WTC11 (cell line): Measurements from ENCODE around the gene PLEKHO2. TPM values are rescaled to one million over a fixed set of nuclear protein-coding genes. Genes with fewer than 3 reads are reported as not detected.

Source experiments
- ATAC-seq: fragments of 200-7000 bp; cut with Tn5 transposase; 2 replicates; pipeline ENCODE4 v1.10.0; 2021; ENCODE audit warnings: mild to moderate bottlenecking, moderate library complexity
- CTCF ChIA-PET: fragments of 300-600 bp; sonication (Branson Sonifier 250); formaldehyde crosslinking; loops from one replicate; lab custom pipeline; 2021; ENCODE audit warnings: antibody characterized with exemption; lab: Charles Lee
- POLR2A ChIA-PET: fragments of 350-600 bp; sonication (Branson Sonifier 250); formaldehyde crosslinking; loops from one replicate; lab custom pipeline; 2021; ENCODE audit warnings: antibody characterized with exemption; lab: Charles Lee
- DNase-seq: peaks from one replicate; pipeline ENCODE4 v3.0.0; 2021; ENCODE audit warnings: low spot score
- H3K27ac Mint-ChIP-seq: 2 replicates; pipeline ENCODE4 v1.8.0; 2021; ENCODE audit warnings: mixed read lengths
- H3K27me3 Mint-ChIP-seq: 2 replicates; pipeline ENCODE4 v1.8.0; 2021; ENCODE audit warnings: low read depth, mild to moderate bottlenecking, moderate library complexity, mixed read lengths
- H3K36me3 Mint-ChIP-seq: 2 replicates; pipeline ENCODE4 v1.8.0; 2021; ENCODE audit warnings: mixed read lengths
- H3K4me1 Mint-ChIP-seq: 2 replicates; pipeline ENCODE4 v1.8.0; 2022; ENCODE audit warnings: mixed read lengths
- H3K4me3 Mint-ChIP-seq: 2 replicates; pipeline ENCODE4 v1.8.0; 2021; ENCODE audit warnings: mild to moderate bottlenecking, moderate library complexity, mixed read lengths
- H3K9me3 Mint-ChIP-seq: 2 replicates; pipeline ENCODE4 v1.8.0; 2021; ENCODE audit warnings: mixed read lengths
- ATF6 ChIP-seq: sonication (generic); formaldehyde crosslinking; IDR thresholded peaks from 2 replicates; pipeline ENCODE4 v1.8.1; 2023; ENCODE audit warnings: mild to moderate bottlenecking, missing genetic modification reagents
- CREB1 ChIP-seq: sonication (generic); formaldehyde crosslinking; IDR thresholded peaks from 2 replicates; pipeline ENCODE4 v1.8.0; 2023; ENCODE audit warnings: mild to moderate bottlenecking, missing genetic modification reagents
- ETV6 ChIP-seq: sonication (generic); formaldehyde crosslinking; IDR thresholded peaks from 2 replicates; pipeline ENCODE4 v1.8.1; 2022; ENCODE audit warnings: mild to moderate bottlenecking, missing genetic modification reagents
- JAZF1 ChIP-seq: fragments of 250-450 bp; sonication (Bioruptor Pico); IDR thresholded peaks from 2 replicates; pipeline ENCODE4 v1.9.0; 2021; ENCODE audit warnings: moderate library complexity, mild to moderate bottlenecking, inconsistent platforms
- MLX ChIP-seq: sonication (generic); formaldehyde crosslinking; IDR thresholded peaks from 2 replicates; pipeline ENCODE4 v1.8.1; 2023; ENCODE audit warnings: mild to moderate bottlenecking, missing genetic modification reagents, moderate library complexity
- NR2C2 ChIP-seq: sonication (generic); formaldehyde crosslinking; IDR thresholded peaks from 2 replicates; pipeline ENCODE4 v1.8.0; 2022; ENCODE audit warnings: mild to moderate bottlenecking, missing genetic modification reagents
- SMAD3 ChIP-seq: sonication (generic); formaldehyde crosslinking; IDR thresholded peaks from 2 replicates; pipeline ENCODE4 v1.8.0; 2022; ENCODE audit warnings: missing genetic modification reagents, mild to moderate bottlenecking, borderline replicate concordance
- TCF7 ChIP-seq: sonication (generic); formaldehyde crosslinking; IDR thresholded peaks from 2 replicates; pipeline ENCODE4 v1.8.0; 2022; ENCODE audit warnings: mild to moderate bottlenecking, low read depth, missing genetic modification reagents, moderate library complexity
- ZNF138 ChIP-seq: sonication (generic); formaldehyde crosslinking; conservative IDR thresholded peaks from 2 replicates; pipeline ENCODE4 v1.8.1; 2022; ENCODE audit warnings: mild to moderate bottlenecking, moderate library complexity, missing genetic modification reagents
- ZNF532 ChIP-seq: fragments of 250-450 bp; sonication (Bioruptor Pico); IDR thresholded peaks from 2 replicates; pipeline ENCODE4 v1.9.0; 2021; ENCODE audit warnings: mild to moderate bottlenecking, borderline replicate concordance
- total RNA-seq: library from RNA; stranded (reverse); gene quantifications from 3 replicates; pipeline ENCODE4 v1.2.3, GENCODE V29; 2021
- TF ChIP-seq, protein P1 (sequence below): sonication (generic); formaldehyde crosslinking; IDR thresholded peaks from 2 replicates; pipeline ENCODE4 v1.8.0; 2023; ENCODE audit warnings: missing genetic modification reagents, mild to moderate bottlenecking, borderline replicate concordance
- TF ChIP-seq, protein P2 (sequence below): sonication (generic); formaldehyde crosslinking; IDR thresholded peaks from 2 replicates; pipeline ENCODE4 v1.8.0; 2023; ENCODE audit warnings: mild to moderate bottlenecking, missing genetic modification reagents
- TF ChIP-seq, protein P3 (sequence below): sonication (generic); formaldehyde crosslinking; IDR thresholded peaks from 2 replicates; pipeline ENCODE4 v1.8.1; 2022; ENCODE audit warnings: mild to moderate bottlenecking, moderate library complexity, missing genetic modification reagents
- TF ChIP-seq, protein P4 (sequence below): sonication (generic); formaldehyde crosslinking; IDR thresholded peaks from 2 replicates; pipeline ENCODE4 v1.8.1; 2022; ENCODE audit warnings: mild to moderate bottlenecking, missing genetic modification reagents, moderate library complexity, borderline replicate concordance
- TF ChIP-seq, protein P5 (sequence below): fragments of 200-600 bp; IDR thresholded peaks from 2 replicates; pipeline ENCODE4 v1.8.0; 2022; ENCODE audit warnings: antibody characterized with exemption

Gene PLEKHO2
- total RNA-seq, 1 experiment from 2014 or later, result 22.1 TPM

GRCh38 chr15:64893481-64894394 is 52.0 kb downstream of the PLEKHO2 start:
- no peaks in the 10 kb centered on the region for H3K36me3 Mint-ChIP-seq
- DNase-seq, result peak; percentile 97
- ChIA-PET CTCF (interaction anchor here (0.5 to 2.6 kb wide), 22 partner anchors 11 to 193 kb away, joined by 3 to 14 read pairs (median 4); partner anchors contain the start of gene PLEKHO2), POLR2A (interaction anchor here (0.7 to 2.4 kb wide), 9 partner anchors 11 to 159 kb away, joined by 3 to 8 read pairs (median 4); partner anchors contain the start of genes PIF1 and PLEKHO2)
- no peaks in the 10 kb centered on the region for H3K27me3 Mint-ChIP-seq
- peaks cover 51% of the 10 kb centered on the region for H3K4me1 Mint-ChIP-seq
- no peaks in the 10 kb centered on the region for H3K9me3 Mint-ChIP-seq
- H3K4me3 Mint-ChIP-seq, result peak overlapping the region; percentile 75
- peak; percentile 91 for ATAC-seq
- H3K27ac Mint-ChIP-seq, result peak overlapping the region; percentile 93
- TF ChIP-seq ATF6 (CRISPR knock-in tag), result no peak
- no peak for TF ChIP-seq CREB1 (CRISPR knock-in tag)
- TF ChIP-seq ZNF138, result no peak
- TF ChIP-seq MLX (CRISPR knock-in tag), result no peak
- TF ChIP-seq NR2C2 (CRISPR knock-in tag), result no peak
- TF ChIP-seq, protein P1, sequence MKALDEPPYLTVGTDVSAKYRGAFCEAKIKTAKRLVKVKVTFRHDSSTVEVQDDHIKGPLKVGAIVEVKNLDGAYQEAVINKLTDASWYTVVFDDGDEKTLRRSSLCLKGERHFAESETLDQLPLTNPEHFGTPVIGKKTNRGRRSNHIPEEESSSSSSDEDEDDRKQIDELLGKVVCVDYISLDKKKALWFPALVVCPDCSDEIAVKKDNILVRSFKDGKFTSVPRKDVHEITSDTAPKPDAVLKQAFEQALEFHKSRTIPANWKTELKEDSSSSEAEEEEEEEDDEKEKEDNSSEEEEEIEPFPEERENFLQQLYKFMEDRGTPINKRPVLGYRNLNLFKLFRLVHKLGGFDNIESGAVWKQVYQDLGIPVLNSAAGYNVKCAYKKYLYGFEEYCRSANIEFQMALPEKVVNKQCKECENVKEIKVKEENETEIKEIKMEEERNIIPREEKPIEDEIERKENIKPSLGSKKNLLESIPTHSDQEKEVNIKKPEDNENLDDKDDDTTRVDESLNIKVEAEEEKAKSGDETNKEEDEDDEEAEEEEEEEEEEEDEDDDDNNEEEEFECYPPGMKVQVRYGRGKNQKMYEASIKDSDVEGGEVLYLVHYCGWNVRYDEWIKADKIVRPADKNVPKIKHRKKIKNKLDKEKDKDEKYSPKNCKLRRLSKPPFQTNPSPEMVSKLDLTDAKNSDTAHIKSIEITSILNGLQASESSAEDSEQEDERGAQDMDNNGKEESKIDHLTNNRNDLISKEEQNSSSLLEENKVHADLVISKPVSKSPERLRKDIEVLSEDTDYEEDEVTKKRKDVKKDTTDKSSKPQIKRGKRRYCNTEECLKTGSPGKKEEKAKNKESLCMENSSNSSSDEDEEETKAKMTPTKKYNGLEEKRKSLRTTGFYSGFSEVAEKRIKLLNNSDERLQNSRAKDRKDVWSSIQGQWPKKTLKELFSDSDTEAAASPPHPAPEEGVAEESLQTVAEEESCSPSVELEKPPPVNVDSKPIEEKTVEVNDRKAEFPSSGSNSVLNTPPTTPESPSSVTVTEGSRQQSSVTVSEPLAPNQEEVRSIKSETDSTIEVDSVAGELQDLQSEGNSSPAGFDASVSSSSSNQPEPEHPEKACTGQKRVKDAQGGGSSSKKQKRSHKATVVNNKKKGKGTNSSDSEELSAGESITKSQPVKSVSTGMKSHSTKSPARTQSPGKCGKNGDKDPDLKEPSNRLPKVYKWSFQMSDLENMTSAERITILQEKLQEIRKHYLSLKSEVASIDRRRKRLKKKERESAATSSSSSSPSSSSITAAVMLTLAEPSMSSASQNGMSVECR (CRISPR knock-in tag), result no peak
- TF ChIP-seq ZNF532 (CRISPR knock-in tag), result 0 out of 2 replicates have a peak, but pooled peaks have one; percentile 60
- TF ChIP-seq, protein P2, sequence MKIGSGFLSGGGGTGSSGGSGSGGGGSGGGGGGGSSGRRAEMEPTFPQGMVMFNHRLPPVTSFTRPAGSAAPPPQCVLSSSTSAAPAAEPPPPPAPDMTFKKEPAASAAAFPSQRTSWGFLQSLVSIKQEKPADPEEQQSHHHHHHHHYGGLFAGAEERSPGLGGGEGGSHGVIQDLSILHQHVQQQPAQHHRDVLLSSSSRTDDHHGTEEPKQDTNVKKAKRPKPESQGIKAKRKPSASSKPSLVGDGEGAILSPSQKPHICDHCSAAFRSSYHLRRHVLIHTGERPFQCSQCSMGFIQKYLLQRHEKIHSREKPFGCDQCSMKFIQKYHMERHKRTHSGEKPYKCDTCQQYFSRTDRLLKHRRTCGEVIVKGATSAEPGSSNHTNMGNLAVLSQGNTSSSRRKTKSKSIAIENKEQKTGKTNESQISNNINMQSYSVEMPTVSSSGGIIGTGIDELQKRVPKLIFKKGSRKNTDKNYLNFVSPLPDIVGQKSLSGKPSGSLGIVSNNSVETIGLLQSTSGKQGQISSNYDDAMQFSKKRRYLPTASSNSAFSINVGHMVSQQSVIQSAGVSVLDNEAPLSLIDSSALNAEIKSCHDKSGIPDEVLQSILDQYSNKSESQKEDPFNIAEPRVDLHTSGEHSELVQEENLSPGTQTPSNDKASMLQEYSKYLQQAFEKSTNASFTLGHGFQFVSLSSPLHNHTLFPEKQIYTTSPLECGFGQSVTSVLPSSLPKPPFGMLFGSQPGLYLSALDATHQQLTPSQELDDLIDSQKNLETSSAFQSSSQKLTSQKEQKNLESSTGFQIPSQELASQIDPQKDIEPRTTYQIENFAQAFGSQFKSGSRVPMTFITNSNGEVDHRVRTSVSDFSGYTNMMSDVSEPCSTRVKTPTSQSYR (CRISPR knock-in tag), result 0 out of 2 replicates have a peak, but pooled peaks have one; percentile 15
- no peak for TF ChIP-seq TCF7 (CRISPR knock-in tag)
- TF ChIP-seq, protein P3, sequence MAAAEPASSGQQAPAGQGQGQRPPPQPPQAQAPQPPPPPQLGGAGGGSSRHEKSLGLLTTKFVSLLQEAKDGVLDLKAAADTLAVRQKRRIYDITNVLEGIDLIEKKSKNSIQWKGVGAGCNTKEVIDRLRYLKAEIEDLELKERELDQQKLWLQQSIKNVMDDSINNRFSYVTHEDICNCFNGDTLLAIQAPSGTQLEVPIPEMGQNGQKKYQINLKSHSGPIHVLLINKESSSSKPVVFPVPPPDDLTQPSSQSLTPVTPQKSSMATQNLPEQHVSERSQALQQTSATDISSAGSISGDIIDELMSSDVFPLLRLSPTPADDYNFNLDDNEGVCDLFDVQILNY (CRISPR knock-in tag), result no peak
- TF ChIP-seq, protein P4, sequence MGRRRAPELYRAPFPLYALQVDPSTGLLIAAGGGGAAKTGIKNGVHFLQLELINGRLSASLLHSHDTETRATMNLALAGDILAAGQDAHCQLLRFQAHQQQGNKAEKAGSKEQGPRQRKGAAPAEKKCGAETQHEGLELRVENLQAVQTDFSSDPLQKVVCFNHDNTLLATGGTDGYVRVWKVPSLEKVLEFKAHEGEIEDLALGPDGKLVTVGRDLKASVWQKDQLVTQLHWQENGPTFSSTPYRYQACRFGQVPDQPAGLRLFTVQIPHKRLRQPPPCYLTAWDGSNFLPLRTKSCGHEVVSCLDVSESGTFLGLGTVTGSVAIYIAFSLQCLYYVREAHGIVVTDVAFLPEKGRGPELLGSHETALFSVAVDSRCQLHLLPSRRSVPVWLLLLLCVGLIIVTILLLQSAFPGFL, result no peak
- TF ChIP-seq, protein P5, sequence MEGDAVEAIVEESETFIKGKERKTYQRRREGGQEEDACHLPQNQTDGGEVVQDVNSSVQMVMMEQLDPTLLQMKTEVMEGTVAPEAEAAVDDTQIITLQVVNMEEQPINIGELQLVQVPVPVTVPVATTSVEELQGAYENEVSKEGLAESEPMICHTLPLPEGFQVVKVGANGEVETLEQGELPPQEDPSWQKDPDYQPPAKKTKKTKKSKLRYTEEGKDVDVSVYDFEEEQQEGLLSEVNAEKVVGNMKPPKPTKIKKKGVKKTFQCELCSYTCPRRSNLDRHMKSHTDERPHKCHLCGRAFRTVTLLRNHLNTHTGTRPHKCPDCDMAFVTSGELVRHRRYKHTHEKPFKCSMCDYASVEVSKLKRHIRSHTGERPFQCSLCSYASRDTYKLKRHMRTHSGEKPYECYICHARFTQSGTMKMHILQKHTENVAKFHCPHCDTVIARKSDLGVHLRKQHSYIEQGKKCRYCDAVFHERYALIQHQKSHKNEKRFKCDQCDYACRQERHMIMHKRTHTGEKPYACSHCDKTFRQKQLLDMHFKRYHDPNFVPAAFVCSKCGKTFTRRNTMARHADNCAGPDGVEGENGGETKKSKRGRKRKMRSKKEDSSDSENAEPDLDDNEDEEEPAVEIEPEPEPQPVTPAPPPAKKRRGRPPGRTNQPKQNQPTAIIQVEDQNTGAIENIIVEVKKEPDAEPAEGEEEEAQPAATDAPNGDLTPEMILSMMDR, result no peak
- TF ChIP-seq JAZF1 (CRISPR knock-in tag), result no peak
- TF ChIP-seq SMAD3 (CRISPR knock-in tag), result no peak
- 0 out of 2 replicates have a peak, but pooled peaks have one; percentile 28 for TF ChIP-seq ETV6 (CRISPR knock-in tag)
